Posterior cingulate gyrus (tissue), 11 donors: ENCODE results near the gene CGREF1.
"Not testable (repeated sequence)": the region's sequence is repeated elsewhere in the genome, so short reads cannot be mapped to it uniquely, and the experiment has no call there.

Experiments
- DNase-seq, 10 donors: peaks; one replicate each; pipeline versions ENCODE4 v3.0.0 to v3.0.0-alpha.2; 2020 to 2021; ENCODE audit warnings: mixed read lengths in 3 of 10
- intact Hi-C: fragments of 100-400 bp; cut with DNase I; formaldehyde crosslinking; loops from one replicate; pipeline ENCODE4 v1.15.1; 2023

The CGREF1 gene

GRCh38 chr2:27138111-27138510 is 19.2 kb upstream of the CGREF1 start:
- intact Hi-C loops, result no loop called here
- peak in 1 of 10 donors; percentile 21 for DNase-seq

- DNase-seq, result peak in 2 of 10 donors; percentile 23 to 76
- intact Hi-C loops, result no loop called here
These were observed 18.5 kb upstream of the CGREF1 start for GRCh38 chr2:27137322-27137935.

GRCh38 chr2:27136751-27137150 is 17.8 kb upstream of the CGREF1 start:
- DNase-seq, result peak in 1 of 10 donors; percentile 35
- intact Hi-C loops, result no loop called here

- peak in 1 of 10 donors; percentile 84 for DNase-seq
- intact Hi-C loops, result no loop called here
These were observed 16.6 kb upstream of the CGREF1 start for GRCh38 chr2:27135478-27135955.

GRCh38 chr2:27134781-27135477 is 16.0 kb upstream of the CGREF1 start:
- no peak for DNase-seq
- intact Hi-C loops, result loop anchor here (5.0 kb wide), 2 partner anchors 48 to 77 kb away; partner anchors contain the start of genes ATRAID, KHK and SLC5A6

- intact Hi-C loops, result loop anchor here (5.0 kb wide), 2 partner anchors 47 to 78 kb away; partner anchors contain the start of genes ATRAID, KHK and SLC5A6
- DNase-seq, result peak; percentile 90 to 99 (median 96)
These were observed 15.2 kb upstream of the CGREF1 start, which contains the start of gene PREB for GRCh38 chr2:27133905-27134780. PREB (minus strand) TSS chr2:27134636; CDS start chr2:27134421, 215 bp downstream.

GRCh38 chr2:27133195-27133875 is 14.4 kb upstream of the CGREF1 start:
- intact Hi-C loops, result loop anchor here (5.0 kb wide), 2 partner anchors 46 to 79 kb away; partner anchors contain the start of genes ATRAID, KHK and SLC5A6
- no peak for DNase-seq

GRCh38 chr2:27131429-27131828 is 12.5 kb upstream of the CGREF1 start:
- intact Hi-C loops, result loop anchor here (5.0 kb wide), 2 partner anchors 44 to 81 kb away; partner anchors contain the start of genes ATRAID, KHK and SLC5A6

GRCh38 chr2:27130396-27130795 is 11.5 kb upstream of the CGREF1 start:
- intact Hi-C loops, result loop anchor here (5.0 kb wide), 2 partner anchors 43 to 82 kb away; partner anchors contain the start of genes ATRAID, KHK and SLC5A6

More at GRCh38 chr2:27131429-27131828, 12.5 kb upstream of the CGREF1 start:
- DNase-seq, result no peak

GRCh38 chr2:27128668-27129571 is 10.0 kb upstream of the CGREF1 start:
- intact Hi-C loops, result no loop called here
- DNase-seq, result no peak

More at GRCh38 chr2:27130396-27130795, 11.5 kb upstream of the CGREF1 start:
- DNase-seq, result no peak

- DNase-seq, result no peak
- intact Hi-C loops, result no loop called here
These were observed 9.1 kb upstream of the CGREF1 start for GRCh38 chr2:27127883-27128667.

- DNase-seq, result no peak
- intact Hi-C loops, result no loop called here
These were observed 7.4 kb upstream of the CGREF1 start for GRCh38 chr2:27126252-27126710.

- intact Hi-C loops, result no loop called here
- no peak for DNase-seq
These were observed 6.2 kb upstream of the CGREF1 start for GRCh38 chr2:27125104-27125503.

GRCh38 chr2:27123302-27124150 is 4.6 kb upstream of the CGREF1 start, which contains the start of gene ABHD1:
ABHD1 (plus strand) TSS chr2:27123815; CDS start chr2:27123949, 134 bp downstream.
- intact Hi-C loops, result no loop called here
- peak; percentile 53 to 97 (median 78) for DNase-seq

GRCh38 chr2:27122791-27123190 is 3.9 kb upstream of the CGREF1 start:
- DNase-seq, result peak in 1 of 10 donors; percentile 71
- intact Hi-C loops, result no loop called here

GRCh38 chr2:27121906-27122305 is 3.0 kb upstream of the CGREF1 start:
- intact Hi-C loops, result no loop called here
- no peak for DNase-seq

GRCh38 chr2:27119330-27119670 is 372 bp upstream of the CGREF1 start:
- peak in 1 of 10 donors; percentile 30 for DNase-seq
- intact Hi-C loops, result not testable (repeated sequence)
